Activated T-cell treated with anti-CD3 and anti-CD28 coated beads, Interleukin-2, amount 50 U/mL, for 48 hours (primary cell): Measurements from ENCODE around the gene CEP78.

ENCODE experiments used
- DNase-seq, 2 experiments: peaks; one replicate each; pipeline ENCODE4 v3.0.0-alpha.2; 2020

CEP78 gene

GRCh38 chr9:78291240-78291925 is 55.5 kb downstream of the CEP78 start:
- no peak for DNase-seq

- DNase-seq = no peak
These were observed 56.2 kb downstream of the CEP78 start for GRCh38 chr9:78292026-78292425.

- no peak for DNase-seq
These were observed 57.0 kb downstream of the CEP78 start for GRCh38 chr9:78292716-78293497.

- peak in 1 of 2 experiments; percentile 3 for DNase-seq
These were observed 58.7 kb downstream of the CEP78 start for GRCh38 chr9:78294290-78295176.

GRCh38 chr9:78295177-78295575 is 59.3 kb downstream of the CEP78 start:
- DNase-seq = peak in 1 of 2 experiments; percentile 14

GRCh38 chr9:78295731-78296130 is 59.9 kb downstream of the CEP78 start:
- DNase-seq = peak in 1 of 2 experiments; percentile 13

- DNase-seq = peak; percentile 48 to 51
These were observed 60.5 kb downstream of the CEP78 start for GRCh38 chr9:78296201-78296892.

GRCh38 chr9:78296893-78297671 is 61.2 kb downstream of the CEP78 start, which contains the start of gene PSAT1:
PSAT1 (plus strand) TSS chr9:78297125; CDS start chr9:78297211, 86 bp downstream.
- peak; percentile 89 to 93 for DNase-seq

- no peak for DNase-seq
These were observed 61.7 kb downstream of the CEP78 start for GRCh38 chr9:78297672-78297961.

- DNase-seq = peak; percentile 22 to 33
These were observed 62.3 kb downstream of the CEP78 start for GRCh38 chr9:78298046-78298765.

GRCh38 chr9:78300209-78300608 is 64.3 kb downstream of the CEP78 start:
- no peak for DNase-seq

- no peak for DNase-seq
These were observed 65.6 kb downstream of the CEP78 start for GRCh38 chr9:78301466-78301865.

GRCh38 chr9:78303377-78304062 is 67.6 kb downstream of the CEP78 start:
- DNase-seq = no peak

- no peak for DNase-seq
These were observed 68.5 kb downstream of the CEP78 start for GRCh38 chr9:78304357-78304756.

GRCh38 chr9:78306222-78307076 is 70.6 kb downstream of the CEP78 start:
- no peak for DNase-seq

GRCh38 chr9:78307360-78307759 is 71.5 kb downstream of the CEP78 start:
- DNase-seq = no peak

GRCh38 chr9:78309066-78309465 is 73.2 kb downstream of the CEP78 start:
- no peak for DNase-seq

GRCh38 chr9:78311075-78311474 is 75.2 kb downstream of the CEP78 start:
- no peak for DNase-seq

- no peak for DNase-seq
These were observed 76.1 kb downstream of the CEP78 start for GRCh38 chr9:78311886-78312524.
